ENCODE data around the gene NEB.
"Not testable (repeated sequence)": the region's sequence is repeated elsewhere in the genome, so short reads cannot be mapped to it uniquely, and the experiment has no call there.

NEB gene

DNA sequence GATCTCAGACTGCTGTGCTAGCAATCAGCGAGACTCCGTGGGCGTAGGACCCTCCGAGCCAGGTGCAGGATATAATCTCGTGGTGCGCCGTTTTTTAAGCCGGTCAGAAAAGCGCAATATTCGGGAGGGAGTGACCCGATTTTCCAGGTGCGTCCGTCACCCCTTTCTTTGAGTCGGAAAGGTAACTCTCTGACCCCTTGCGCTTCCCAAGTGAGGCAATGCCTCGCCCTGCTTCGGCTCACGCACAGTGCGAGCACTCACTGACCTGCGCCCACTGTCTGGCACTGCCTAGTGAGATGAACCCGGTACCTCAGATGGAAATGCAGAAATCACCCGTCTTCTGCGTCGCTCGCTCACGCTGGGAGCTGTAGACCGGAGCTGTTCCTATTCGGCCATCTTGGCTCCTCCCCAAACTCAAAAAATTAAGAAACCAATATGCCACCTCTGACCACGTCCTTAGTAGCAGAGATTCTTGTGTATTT is 29.8 kb downstream of the NEB start:
- not testable (repeated sequence) for DNase-seq (ENCODE audit: low spot score)

DNA sequence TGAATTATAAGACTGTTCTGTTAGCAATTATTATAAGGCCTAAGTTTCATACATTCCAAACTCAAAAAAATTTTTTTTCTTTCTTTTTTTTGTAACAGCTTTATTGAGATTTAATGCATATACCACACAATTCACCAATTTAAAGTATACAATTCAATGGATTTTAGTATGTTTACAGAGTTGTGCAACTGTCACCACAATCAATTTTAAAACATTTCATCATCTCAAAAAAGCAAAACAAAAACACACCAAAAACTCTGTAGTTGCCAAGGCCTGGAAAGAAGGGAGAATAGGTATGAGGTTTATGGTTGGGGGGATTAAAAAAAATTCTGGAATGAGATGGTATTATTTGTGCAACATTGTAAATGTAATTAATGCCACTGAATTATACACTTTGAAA is 36.1 kb downstream of the NEB start:
- not testable (repeated sequence) for DNase-seq (ENCODE audit: low spot score)

DNA sequence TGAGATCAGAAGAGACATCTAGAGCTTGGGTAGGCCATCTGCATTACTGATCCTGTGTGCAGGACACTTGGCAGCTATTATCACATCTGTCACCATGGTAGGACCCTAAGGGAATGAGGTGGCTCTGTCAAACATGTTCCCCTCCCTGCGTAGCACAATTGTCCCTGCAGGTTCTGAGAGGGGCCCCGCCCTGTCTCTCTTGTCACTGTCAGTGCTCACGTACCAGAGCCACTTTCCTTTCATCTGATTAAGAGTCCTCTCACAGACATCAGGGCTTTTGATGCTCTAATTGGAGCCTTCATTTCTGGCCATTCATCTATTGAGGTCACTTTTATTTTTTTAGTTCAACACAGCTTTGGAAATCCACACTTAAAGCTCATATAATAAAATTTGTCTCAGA is 38.5 kb downstream of the NEB start:
- no peak for DNase-seq (ENCODE audit: low spot score)

DNA sequence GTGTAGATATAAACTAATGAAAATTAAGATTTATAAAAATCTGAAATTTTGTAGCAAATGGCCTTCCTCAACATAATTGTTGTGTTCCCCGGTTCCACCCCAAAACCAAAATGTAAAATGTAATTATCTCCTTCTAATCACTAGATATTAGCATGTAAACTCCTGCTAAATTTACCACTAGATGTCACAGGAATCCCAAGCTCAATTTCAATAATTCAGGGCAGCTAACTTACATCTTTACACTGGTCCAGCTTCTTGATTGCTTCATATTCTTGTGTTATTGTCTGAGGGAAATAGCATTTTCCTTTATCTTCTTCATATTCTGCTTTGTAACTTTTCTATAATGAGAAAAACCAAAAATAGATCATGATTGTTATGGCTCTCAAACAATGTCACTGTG is 42.6 kb downstream of the NEB start:
- no peak for DNase-seq (ENCODE audit: low spot score)

DNA sequence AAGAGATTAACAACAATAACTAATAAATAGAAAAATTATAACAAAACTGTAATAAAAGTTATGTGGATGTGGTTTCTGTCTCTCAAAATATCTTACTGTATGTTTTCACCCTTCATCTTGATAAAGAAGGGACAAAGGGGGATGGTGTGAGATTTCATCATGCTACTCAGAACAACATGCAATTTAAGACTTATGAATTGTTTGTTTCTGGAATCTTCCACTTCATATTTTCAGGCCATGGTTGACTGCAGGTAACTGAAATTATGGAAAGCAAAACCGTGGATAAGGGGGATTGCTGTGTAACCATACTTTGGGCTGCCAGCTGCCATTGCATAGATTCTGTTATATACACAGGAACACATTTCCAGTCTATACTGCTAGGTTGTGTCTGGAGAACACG is 45.6 kb downstream of the NEB start:
- no peak for DNase-seq (ENCODE audit: low spot score)

DNA sequence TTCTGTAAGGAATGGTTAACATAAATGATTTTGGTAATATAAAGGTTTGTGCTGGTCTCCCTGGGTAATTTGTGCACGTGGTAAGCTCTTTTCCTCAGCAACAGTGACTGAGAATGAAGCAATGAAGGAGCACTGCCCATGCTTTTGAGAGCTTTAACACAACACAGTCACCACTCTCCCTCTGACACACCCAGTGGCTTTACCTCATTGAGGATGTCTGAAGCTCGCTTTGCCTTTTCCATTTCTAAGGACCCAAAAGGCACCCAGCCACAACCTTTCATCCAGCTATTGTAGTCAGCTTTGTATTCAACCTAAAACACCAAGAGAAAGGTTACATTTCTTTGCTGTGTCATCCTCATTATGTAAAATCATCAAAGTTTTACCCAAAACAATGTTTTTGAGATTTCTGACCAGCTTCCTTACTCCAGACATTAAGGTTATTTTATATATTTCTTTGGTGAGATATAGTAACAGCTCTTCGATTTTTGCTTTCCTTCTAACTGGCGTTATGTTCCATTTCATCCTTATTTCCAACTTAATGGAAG is 51.7 kb downstream of the NEB start:
- DNase-seq (ENCODE audit: low spot score), result no peak

DNA sequence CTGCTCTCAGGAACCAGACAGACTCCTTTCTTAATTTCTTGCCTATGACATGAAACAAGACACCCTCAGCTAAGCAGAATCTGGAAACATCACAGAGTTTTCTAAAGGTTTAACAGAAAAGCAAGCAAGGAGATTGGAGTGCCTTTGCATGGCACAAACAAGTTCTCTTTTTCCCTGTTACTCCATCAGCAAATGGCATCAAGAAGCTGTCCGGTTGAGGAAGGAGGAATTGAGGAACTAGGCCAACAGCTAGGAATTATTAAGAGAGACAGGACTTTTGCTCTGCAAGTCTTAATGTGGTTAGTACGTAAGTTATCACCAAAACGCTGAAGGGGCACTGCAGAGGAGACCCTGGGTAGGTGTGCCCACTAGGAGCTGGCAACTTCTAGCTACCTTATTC is 53.2 kb downstream of the NEB start:
- DNase-seq (ENCODE audit: low spot score), result no peak

DNA sequence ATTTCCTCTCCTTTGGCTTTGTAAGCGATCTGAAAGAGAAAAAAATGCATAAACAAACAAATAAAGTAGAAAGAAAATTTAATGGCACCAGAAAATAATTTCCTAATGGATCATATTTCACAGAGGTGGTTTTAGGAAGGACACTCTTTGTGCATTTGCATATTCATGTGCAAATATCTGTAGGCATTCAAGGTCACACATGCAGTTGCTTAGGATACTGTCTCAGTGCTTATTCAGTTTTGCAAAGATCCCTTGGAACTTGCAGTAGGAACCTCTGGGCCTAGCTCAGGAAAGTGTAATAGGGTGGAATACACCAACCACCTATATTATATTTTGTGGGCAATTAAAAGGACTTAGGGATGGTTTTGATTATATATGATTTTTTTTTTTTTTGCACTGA is 54.3 kb downstream of the NEB start:
- DNase-seq (ENCODE audit: low spot score), result no peak

DNA sequence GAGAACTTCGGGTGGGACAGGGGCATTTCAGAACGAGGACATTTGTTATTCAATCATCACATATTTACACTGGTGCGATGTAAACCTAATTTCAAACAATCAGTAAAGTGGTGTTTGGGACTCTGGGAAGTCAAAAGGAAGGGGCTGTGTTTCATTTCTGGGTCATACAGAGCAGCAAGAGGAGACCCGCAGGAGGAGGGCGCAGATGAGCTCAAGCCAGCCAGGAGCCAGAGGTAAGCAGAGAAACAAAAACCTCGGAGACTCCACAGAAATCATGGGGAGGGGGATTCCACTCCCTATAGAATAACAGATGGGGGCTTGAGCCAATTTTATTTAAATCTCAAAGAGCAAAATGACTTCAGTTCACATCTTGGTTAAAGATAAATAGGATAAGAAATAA is 55.4 kb downstream of the NEB start:
- no peak for DNase-seq (ENCODE audit: low spot score)

DNA sequence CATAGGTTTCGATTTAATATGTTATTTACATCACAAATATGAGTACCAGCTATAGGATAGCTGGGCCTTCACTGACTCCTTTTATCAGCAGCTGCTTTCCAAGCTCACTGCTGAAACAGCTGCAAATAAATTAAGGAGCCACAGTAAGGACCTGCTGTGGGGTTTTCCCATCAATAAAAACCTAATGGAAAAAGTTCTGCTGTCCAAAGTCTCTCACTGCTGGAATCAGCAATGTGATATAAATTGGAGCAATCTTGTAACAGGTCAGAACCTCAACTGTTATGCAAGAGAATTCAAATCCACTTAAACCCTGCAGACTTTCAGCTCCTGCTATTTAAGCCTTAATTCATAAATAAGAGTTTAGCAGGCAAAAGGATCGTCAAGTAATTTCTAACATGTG is 61.3 kb downstream of the NEB start:
- DNase-seq (ENCODE audit: low spot score), result no peak

DNA sequence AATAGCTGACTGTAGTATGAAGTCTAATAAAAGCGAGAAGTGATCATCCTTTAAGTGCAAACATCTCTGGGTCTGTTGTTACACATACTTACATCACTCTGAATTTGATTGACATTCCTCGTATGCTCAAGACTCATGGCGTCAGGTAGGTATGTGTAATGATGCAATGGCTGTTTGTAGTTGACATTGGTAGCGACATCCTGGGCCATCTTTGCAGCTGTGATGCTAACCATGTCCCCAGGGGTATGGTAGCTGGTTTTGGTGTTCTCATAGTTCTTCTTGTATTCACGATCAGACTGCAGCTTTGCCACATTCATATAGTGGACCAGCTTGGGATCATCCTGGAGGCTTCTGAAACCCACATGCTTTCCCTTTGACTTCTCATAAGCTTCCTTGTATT is 62.0 kb downstream of the NEB start:
- DNase-seq (ENCODE audit: low spot score), result no peak

DNA sequence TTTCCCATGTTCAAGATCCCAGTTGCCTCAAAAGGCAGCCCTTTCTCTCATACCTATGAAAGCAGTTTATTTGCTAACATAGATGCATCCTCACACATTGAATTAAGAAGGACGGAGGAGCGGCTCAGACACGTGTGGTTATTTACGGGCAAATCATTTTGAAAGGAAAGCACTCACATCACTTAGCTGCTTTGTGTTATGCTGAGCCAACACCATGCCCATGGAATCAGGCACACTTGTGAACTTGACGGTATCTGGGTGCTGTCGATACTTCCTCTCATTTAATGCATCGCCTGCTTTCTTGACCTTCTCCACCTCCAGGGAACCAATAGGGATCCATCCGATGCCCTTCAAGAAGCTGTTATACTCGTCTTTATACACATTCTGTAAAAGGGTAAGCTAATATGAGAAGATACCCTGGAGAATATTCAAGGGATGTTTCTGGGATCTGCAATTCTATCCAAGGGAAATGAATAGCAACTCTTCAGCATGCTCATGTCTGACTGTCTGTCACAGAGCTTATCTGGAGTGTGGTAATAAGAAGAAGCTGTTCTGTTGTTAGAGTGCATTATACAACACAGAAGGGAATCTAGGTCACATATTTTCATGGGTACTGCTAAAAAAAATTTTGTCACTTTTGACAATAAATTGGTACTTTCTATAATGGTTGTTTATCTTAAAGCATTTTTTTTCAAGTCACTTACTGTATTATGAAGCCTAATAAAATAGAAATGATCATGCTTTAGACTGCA is 63.3 kb downstream of the NEB start:
- no peak for DNase-seq (ENCODE audit: low spot score)

DNA sequence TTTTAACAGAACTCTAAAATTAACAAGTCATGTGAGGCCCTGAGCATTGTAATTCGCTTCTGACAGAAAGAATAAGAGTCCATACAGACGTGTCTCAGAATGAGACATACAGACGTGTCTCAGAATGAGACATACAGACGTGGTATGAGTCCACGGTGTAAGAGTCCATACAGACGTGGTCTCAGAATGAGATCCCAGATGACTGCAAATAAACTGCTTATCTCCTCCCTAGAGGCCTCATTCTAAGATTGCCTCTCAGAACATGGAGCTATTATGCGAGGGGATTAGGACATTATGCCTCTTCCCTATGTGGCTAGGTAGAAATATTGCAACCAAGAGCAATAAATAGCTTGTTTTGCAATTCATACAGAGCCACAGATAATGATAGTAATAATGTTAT is 63.9 kb downstream of the NEB start:
- DNase-seq (ENCODE audit: low spot score), result no peak

DNA sequence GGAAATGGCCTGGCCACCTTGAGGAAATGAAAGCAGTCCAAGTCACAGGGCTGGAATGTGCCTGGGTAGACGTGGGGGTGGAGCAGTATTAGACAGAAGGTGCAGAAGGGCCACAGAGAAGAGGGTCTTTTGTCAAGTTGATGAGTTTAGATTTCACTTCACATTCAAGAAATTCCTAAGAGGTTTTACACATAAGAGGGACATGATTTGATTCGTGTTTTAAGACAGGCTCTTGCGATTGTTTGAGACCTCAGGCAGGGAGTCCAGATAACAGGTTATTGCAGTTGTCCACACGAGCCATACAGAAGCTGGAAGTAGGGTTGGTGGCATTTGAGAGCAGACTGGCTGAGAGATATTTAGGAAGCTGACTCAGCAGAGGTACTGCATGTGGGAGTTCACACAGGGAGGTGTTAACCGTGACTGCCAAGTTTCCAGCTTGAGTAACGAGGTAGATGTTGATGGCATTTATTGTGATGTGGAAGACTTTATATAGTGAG is 64.6 kb downstream of the NEB start:
- DNase-seq (ENCODE audit: low spot score), result no peak

DNA sequence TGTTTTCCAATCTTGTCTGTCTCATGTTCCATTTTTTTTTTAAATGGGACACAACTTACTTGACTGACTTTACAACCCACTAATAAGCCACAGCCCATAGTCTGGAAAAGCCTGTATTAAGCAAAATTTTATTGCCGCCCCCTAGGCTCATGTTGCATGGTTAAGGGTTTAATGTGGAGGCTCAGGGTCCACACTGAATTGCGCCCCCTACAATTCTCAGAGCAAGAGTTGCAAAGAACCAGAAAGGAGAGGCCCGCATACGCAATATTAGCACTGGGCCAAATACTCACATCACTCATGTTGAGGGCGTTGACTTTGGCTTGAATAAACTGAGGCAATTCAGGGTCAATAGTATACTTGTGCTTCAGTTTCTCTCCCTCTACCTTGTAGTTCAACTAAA is 65.5 kb downstream of the NEB start:
- DNase-seq (ENCODE audit: low spot score), result no peak

DNA sequence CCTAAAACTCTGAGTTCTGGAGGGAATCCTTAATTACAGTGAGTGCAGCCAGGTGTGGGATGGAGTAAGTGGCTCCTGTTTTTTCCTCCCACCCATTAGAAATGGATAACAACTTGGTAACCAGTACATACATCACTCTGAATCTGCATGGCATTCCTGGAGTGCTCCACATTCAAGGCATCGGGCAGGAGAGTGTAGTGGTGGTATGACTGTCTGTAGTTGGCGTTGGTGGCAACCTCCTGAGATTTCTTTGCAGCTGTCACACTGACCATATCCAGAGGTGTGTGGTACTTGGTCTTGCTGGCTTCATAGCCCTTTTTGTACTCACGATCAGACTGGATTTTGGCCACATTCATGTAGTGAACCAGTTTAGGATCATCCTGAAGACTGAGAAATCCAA is 68.3 kb downstream of the NEB start:
- DNase-seq (ENCODE audit: low spot score), result no peak

DNA sequence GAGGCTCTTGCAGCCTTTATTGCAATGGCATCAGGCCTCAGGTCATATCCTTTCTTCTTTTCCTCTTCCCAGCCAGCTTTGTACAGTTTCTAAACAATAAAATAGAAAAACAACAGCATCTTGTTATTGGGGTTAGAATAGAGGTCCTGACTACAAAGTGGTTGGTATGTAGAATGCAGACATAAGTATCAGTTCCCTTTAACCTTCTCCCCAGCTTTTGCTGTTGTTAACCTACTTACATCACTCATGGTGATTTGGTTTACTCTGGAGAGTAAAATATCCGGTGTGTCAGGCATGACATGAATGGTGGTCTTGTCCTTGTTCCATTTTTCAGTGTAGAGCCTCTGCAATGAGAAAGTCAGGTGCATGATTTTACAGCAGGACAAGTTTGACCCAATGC is 69.8 kb downstream of the NEB start:
- no peak for DNase-seq (ENCODE audit: low spot score)

DNA sequence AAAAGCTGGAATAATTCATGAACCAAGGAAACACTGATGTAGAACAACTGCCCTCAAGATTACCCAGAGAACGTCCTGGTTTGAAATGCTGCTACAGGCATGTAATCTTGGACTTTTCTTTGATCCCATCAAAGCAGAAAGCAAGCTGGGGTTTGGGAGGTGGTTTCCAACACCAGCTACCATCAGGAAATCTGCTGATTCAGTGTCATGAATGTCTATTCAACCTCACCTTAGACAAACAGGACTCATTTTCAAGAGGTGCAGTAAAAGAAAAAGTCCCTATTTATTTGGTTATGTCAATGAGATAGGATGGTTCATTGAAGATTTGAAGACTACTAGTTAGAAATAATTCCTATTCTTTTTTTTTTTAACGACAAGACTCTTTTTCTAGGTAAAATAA is 72.7 kb downstream of the NEB start:
- no peak for DNase-seq (ENCODE audit: low spot score)

DNA sequence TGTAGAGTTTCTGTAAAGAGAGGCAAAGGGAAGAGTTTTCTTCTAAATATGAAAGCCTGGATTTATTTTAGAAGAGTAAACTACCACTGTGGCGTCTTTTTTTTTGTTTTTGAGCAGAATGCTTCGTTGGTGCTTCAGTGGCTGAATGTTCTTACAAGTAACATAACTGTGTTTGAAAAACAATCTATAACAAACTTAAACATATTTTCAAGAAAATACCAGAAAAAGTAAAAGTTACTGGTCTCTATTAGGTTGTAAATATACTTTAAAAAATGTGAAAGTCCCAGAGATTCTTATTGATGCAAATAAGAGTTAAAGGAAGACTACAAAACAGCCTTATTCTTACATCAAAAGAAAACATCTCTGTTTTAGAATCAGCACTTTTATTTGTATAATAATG is 76.2 kb downstream of the NEB start:
- DNase-seq (ENCODE audit: low spot score), result no peak

DNA sequence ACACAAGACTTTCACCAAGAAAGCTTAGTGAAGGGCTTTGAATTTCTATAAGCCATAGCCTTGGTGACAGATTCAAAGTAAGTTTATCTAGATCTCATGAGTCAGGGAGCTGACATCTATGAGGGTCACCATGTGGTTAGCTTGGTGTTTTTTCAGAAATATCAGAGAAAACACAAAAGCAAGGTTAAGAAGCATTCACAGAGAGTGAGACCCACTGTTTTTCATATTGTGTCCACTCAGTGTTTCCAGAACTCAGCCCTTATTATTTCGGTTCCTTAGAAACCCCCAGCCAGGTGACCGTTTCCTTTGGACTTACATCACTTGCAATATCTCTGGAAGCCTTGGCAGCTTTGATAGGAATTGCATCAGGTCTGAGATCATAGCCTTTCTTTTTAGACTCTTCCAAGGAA is 76.6 kb downstream of the NEB start:
- DNase-seq (ENCODE audit: low spot score), result no peak

DNA sequence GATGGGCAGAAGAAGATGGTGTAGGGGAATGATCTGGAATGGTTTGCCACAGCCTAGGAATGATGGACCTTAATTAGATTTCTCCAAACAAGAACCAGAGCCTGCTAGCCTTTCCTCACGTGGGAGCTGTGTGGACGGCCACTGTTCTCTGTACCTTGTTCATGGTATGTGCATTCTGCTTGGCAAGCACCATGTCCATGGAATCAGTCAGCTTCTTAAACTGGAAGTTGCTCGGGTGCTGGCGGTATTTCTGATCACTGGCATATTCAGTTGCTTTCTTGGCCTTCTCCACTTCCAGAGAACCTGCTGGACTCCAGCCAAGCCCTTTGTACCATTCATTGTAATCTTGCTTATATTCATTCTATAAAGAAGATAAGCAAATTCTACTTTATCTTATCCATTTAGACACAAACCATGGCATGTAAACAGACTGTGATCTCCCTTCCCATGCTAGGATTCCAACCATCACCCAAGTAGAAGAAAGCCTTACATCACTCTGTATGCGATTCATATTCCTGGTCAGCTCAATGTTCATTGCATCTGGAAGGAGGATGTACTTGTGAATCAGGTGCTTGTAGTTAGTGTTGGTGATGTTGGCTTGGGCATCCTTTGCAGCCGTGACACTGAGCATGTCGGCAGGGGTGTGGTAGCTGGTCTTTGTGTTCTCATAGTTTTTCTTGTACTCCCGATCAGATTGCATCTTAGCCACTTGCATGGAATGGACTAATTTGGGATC is 78.4 kb downstream of the NEB start:
- no peak for DNase-seq (ENCODE audit: low spot score)

DNA sequence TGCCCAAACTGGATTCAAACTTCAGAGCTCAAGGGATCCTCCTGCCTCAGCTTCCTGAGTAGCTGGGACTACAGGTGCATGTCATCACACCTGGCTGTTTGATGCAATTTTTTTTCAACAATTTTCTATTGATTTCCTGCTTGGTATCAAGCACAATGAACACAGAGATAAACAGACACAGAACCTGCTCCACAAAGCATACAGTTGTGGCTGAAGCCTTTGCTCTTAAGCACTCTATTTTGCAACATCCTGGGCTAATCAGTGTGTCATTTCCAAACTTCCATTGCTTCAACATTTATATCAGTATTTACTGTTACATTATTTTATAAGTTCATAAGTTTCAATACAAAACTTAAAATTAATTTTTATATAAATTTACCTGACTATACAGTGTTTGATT is 79.4 kb downstream of the NEB start:
- DNase-seq (ENCODE audit: low spot score), result no peak

DNA sequence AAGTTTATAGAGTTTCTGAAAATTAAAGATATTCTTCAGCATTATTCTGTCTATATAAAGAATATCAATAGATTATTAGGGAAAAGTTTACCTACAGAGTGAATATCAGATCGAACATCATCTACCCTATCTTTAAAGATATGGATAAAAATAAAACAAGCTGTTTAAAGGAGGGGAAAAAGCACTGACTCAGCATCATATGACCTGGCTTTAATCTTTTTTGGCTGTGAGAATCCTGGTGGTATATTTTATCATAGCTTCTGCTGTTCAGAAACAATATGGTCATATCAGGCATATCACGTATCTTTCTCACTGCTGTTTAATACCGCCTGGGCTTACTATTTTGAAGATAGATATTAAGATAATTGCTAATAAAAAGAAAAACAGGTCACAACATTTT is 80.2 kb downstream of the NEB start:
- no peak for DNase-seq (ENCODE audit: low spot score)

Data from ecto neural progenitor cell (in vitro differentiated cells).